ES-I3 (cell line): ENCODE data around the gene VDR.
"Not testable (repeated sequence)": the region's sequence is repeated elsewhere in the genome, so short reads cannot be mapped to it uniquely, and the experiment has no call there.

ENCODE experiments used
- H3K36me3 ChIP-seq: 2 replicates; pipeline ENCODE4 v1.6.1; 2013; ENCODE audit warnings: mild to moderate bottlenecking, low read length, control low read depth, moderate library complexity; ENCODE audit not compliant: insufficient read depth
- H3K4me1 ChIP-seq: 2 replicates; pipeline ENCODE4 v1.6.1; 2013; ENCODE audit warnings: mild to moderate bottlenecking, control low read depth, low read length; ENCODE audit not compliant: insufficient read depth
- H3K9ac ChIP-seq: 2 replicates; pipeline ENCODE4 v1.6.1; 2013; ENCODE audit warnings: low read depth, mild to moderate bottlenecking, low read length, moderate library complexity
- H3K9me3 ChIP-seq: 2 replicates; pipeline ENCODE4 v1.6.1; 2013; ENCODE audit warnings: mild to moderate bottlenecking, low read length, moderate library complexity; ENCODE audit not compliant: control insufficient read depth, insufficient read depth

The VDR gene

DNA sequence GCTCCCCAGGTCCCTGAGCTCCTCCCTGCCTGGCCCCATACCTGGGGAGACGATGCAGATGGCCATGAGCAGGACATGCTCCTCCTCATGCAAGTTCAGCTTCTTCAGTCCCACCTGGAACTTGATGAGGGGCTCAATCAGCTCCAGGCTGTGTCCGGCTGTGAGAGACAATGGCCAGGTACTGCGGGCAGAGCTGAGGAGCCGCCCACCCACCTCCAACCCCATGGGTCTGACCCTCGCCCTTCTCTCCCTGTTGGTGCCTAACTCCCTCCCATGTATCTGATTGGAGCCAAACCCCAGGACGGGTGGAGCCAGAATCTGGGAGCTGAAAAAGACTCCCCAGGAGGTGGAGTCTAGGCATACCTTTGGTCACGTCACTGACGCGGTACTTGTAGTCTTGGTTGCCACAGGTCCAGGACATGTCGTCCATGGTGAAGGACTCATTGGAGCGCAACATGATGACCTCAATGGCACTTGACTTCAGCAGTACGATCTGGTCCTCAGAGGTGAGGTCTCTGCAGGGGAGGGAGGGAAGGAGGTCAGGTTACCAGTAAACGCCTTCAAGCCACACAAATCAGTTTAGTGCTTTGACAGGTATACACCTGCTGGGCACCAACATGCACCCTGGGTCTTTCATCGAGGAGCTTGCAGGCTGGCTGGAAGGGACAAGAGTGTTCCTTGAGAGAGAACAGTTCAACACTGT is 58.3 kb downstream of the VDR start:
- Histone ChIP-seq H3K4me1 (peaks cover 22% of the 10 kb centered on the region), H3K36me3 (no peaks in the 10 kb centered on the region), H3K9me3 (no peaks in the 10 kb centered on the region), H3K9ac (no peak overlapping the region)

DNA sequence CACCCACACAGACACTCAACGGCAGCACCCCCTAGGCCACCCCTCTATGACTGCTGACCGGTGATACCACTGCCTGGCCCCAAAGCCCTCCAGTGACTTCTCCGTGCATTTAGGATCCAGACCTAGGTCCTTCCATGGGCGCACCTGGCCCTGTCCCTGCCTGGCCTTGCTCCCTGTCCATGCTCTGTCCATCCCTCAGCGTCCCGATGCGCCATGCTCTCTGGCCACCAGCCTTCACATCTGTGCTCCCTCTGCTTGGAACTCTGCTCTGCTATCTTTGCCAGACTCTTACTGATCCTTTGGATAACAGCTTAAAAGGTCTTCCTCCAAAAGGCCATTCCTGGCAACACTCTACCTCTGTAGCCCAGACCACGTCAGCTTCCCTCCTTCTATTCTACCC is 59.7 kb downstream of the VDR start:
- Histone ChIP-seq H3K9ac (no peak overlapping the region), H3K4me1 (peaks cover 22% of the 10 kb centered on the region), H3K9me3 (no peaks in the 10 kb centered on the region), H3K36me3 (no peaks in the 10 kb centered on the region)

DNA sequence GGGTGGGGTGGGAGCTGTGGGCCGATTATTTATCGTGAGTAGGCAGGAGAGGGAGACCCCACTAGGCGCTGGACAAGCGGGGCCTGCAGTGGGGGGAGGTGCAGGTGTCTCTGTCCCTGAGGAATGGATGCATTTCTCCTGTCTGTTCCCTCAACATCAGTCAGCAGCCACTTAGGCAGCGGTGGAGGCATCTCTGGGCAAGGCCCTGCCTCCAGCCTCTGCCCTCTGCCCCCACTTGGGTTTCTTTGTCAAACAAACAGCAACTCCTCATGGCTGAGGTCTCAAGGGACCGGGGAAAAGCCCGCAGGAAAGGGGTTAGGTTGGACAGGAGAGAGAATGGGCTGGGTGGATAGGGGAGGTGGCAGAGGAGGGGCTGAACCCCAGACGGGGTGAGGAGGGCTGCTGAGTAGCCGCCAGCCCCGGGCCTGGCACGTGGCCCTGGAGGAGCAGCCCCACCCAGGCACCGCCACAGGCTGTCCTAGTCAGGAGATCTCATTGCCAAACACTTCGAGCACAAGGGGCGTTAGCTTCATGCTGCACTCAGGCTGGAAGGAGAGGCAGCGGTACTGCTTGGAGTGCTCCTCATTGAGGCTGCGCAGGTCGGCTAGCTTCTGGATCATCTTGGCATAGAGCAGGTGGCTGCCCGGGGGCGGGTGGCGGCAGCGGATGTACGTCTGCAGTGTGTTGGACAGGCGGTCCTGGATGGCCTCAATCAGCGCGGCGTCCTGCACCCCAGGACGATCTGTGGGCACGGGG is 60.4 kb downstream of the VDR start:
- no peaks in the 10 kb centered on the region for H3K36me3 ChIP-seq
- no peak overlapping the region for H3K9ac ChIP-seq
- H3K4me1 ChIP-seq, result peaks cover 22% of the 10 kb centered on the region
- H3K9me3 ChIP-seq, result no peaks in the 10 kb centered on the region

DNA sequence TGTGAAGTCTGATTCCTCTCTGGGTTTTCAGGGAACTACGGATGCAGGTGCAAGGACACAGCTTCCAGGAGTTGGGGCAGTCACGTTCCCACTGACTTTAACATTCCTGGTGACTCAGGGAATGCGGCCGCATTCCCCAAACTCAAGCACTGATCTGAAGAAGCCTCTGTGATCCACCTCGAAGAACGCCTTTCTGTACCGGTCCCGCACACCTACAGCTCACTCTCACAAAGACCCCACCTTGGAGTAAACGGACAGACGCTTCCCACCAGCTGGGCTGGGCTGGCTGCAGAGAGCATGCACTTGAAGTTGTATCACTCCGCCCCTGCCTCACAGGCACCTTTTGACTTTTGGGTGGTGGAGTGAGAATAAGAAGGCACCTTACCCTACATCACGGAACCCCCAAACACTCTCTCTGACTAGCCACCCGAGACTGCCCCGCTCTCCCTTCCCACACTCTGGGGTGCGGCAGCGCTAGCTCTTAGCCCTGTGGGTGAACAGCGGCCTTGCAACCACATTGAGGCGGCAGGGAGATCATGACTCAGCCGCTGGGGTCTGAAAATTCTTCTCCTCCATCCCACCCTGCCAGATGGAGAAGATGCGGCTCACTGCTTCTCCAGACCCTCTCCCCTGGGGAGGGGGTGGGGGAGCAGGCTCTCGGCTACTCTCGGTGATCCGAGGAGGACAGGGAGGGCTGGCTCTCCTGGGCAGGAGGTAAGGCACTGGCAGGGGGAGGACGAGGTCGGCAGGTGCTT is 61.4 kb downstream of the VDR start:
- H3K9ac ChIP-seq, result no peak overlapping the region; the same call in 1 of the 2 replicates
- H3K36me3 ChIP-seq, result no peaks in the 10 kb centered on the region
- H3K4me1 ChIP-seq, result peaks cover 27% of the 10 kb centered on the region
- no peaks in the 10 kb centered on the region for H3K9me3 ChIP-seq

DNA sequence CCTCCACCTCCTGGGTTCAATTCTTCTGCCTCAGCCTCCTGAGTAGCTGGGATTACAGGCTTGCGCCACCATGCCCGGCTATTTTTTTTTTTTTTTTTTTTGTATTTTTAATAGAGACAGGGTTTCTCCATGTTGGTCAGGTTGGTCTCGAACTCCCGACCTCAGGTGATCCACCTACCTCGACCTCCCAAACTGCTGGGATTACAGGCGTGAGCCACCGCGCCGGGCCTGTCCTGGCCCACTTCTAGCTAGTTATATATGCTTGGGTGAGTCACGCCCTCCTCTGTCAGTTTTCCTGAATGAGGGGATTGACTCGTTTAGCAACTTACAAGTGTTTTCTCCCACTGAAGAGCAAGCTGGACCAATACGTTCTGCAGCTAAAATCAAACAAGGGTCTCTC is 62.3 kb downstream of the VDR start:
- not testable (repeated sequence) for H3K9ac ChIP-seq, H3K9me3 ChIP-seq, H3K36me3 ChIP-seq
- peaks cover 31% of the 10 kb centered on the region for H3K4me1 ChIP-seq

DNA sequence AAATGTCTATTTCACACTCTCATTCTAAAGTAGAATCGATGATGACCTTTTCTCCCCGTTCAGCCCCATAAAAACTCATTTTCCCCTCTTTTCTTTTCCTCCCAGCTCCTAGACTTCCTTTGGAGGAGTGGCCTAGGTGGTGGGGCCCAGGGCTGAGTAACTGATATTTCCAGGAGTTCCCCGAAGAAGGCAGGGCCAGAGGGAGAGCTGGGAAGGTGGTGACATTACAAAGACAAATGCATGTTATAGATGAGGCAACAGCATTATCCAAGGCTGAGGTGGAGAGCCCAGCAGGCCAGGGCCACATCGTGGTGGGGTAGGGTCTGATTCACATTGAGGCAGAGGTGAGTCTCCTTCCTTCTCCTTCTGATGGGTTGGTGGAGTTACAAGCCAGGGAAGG is 62.9 kb downstream of the VDR start:
- Histone ChIP-seq H3K4me1 (peaks cover 34% of the 10 kb centered on the region), H3K9me3 (no peaks in the 10 kb centered on the region), H3K36me3 (no peaks in the 10 kb centered on the region), H3K9ac (no peak overlapping the region)

DNA sequence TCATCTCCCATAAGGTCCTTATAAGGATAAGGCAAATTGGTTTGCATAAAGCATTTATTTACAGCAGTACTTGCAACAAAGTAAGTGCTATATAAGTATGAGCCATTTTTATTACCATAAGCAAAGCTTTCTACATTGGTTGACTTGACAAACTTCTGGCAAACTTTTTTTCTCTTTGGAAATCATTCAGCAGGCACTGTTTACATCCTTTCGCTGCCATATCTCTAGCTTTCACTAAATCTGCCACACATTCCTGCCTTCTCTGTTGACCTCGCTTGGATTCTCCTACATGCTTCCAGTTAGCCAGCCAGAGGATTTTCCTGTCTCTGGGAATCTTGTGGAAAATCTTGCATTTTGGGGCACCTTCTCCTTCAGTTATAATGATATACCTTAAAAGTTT is 63.3 kb downstream of the VDR start:
- Histone ChIP-seq H3K36me3 (no peaks in the 10 kb centered on the region), H3K4me1 (peaks cover 34% of the 10 kb centered on the region), H3K9me3 (no peaks in the 10 kb centered on the region), H3K9ac (no peak overlapping the region)

DNA sequence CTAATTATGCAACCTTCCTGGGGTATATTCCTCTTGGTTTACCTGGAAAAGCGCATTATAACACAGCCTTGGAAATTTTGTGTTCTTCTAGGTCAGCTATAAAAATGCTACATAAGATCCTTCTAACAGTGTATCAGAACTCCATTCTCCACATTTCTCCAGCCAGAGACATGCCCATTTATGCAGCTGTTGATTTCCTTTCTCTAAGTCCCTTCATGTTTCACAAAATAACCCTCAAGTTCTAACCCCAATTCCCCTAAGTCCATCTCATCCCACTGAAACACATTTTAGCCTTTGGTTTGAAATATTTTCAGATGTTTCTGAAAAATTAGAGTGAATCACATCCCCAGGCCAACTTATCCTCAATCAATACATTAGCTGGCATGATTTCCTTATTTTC is 64.2 kb downstream of the VDR start:
- peaks cover 39% of the 10 kb centered on the region for H3K4me1 ChIP-seq
- H3K9ac ChIP-seq, result no peak overlapping the region
- H3K36me3 ChIP-seq, result no peaks in the 10 kb centered on the region
- H3K9me3 ChIP-seq, result no peaks in the 10 kb centered on the region

DNA sequence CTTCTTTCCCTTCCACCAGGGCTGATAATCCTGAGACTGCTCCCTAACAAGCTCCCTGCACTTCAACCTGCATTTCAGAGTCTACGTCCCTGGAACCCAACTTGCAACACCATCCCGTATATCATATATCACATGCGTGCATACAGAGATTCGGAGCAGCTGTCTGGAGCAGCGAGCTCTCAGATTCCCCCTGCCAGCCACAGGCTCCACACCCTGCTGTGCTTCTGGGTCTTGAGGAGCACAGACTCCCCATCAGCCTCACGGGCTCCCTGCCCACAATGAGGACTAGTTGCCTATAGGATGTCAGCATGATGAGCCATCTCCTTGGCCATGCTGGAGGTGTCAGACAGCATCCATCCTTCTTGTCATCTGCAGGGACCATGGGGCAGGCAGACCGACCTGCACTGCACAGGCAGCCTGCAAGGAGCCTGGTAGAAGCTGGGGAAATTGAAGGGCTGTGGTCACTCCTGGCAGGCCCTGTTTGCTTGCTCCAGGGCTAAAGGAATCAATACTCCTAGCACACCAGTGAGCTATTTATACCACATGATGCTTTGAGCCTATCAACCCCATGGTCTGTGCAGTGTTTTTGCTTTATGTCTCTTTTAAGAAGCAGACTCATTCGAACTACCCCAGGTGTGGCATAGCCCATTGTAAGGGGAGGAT is 65.4 kb downstream of the VDR start:
- no peaks in the 10 kb centered on the region for H3K36me3 ChIP-seq
- no peak overlapping the region for H3K9ac ChIP-seq
- H3K9me3 ChIP-seq, result no peaks in the 10 kb centered on the region
- peaks cover 43% of the 10 kb centered on the region for H3K4me1 ChIP-seq

DNA sequence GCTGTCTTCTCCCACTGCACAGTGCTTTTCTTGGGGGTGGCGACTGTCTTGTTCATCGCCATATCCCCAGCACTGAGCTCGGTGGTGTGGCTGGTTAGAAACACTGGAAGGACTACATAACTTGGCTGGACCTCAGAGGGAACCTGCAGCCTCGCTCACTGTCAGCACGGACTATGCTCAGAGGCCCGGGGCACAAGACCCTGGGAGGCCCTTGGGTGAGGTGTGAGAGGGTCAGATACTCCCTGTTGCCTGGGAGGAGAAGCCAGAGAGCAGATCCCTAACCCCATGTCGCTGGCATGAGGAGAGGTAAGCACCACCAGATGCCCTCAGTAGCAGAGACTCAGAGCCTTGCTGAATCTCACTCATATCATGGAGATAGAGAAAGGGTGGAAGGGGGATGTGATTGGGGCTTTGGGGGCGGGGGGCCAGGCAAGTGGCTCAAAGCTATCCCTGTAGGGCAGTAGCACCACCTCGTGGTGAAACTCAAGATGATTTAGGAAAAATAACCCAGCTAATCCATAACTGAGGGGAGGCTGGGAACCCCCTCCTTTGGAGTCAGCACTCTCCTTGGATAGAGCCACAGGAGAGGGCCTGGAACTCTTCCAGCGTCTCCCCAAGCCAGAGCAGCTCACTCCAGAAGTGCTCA is 66.4 kb downstream of the VDR start:
- peaks cover 37% of the 10 kb centered on the region for H3K4me1 ChIP-seq

DNA sequence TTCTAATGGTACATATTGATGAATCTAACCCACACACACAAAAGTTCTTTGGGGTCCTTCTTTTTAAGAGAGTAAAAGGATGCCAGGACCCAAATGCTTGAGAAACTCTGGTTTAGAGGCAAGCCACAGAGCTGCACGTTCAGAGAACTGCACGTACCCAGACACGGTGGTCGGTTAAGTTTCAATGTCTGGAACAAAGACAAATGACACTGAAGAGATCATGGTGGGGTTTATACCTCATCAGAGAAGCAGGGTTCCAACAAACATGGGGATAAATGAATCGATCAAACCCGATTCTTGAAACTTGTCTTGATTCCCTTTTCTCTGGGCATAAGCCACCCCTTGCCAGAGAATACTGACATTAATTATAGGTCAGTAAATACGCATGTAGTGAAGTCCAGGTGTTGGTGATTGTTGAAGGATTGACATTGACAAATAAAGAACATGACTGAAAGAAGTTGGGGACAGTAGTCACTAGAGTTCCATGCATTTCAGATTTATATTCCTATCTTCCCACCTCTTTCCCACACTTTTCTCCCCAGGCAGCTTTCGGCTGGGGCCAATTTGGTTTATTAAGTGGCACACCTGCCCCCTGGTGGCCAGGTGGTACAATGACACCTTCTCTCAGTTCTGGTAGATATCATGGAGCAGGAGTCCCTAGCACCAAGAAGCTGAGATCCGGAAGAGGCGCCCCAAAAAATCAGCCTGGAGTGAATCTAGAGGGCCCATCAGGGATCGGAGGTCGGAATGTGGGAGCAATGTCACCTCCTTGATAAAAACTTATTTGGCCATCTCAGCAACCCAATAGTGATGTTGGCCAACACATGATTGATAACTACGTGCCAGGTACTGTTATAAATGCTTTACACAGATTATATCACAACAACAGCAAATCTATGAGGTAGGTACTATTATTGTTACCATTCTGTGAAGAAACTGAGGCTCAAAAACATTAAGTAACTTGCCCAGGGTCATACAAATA is 67.3 kb downstream of the VDR start:
- Histone ChIP-seq H3K4me1 (peaks cover 29% of the 10 kb centered on the region), H3K9ac (no peak overlapping the region), H3K9me3 (no peaks in the 10 kb centered on the region), H3K36me3 (no peaks in the 10 kb centered on the region)

More for the DNA sequence above, 66.4 kb downstream of the VDR start:
- no peak overlapping the region for H3K9ac ChIP-seq
- H3K36me3 ChIP-seq, result no peaks in the 10 kb centered on the region
- no peaks in the 10 kb centered on the region for H3K9me3 ChIP-seq

DNA sequence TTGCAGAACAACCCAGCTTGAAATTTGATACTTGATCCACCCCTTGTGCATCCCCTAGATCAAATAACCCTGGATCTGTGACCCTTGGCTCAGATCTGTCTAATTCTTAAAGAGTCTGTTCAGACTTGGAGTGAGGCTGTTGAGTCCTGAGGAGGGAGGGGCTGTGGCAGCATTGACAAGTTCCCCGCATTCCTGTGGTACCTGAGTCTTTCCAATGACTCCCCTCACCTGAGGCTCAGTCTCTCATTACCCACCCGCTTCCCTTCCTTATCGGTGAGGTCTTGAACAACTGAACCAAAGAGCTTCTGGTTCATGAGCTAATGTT is 69.0 kb downstream of the VDR start:
- no peaks in the 10 kb centered on the region for H3K9me3 ChIP-seq
- peaks cover 22% of the 10 kb centered on the region for H3K4me1 ChIP-seq
- H3K9ac ChIP-seq, result no peak overlapping the region
- no peaks in the 10 kb centered on the region for H3K36me3 ChIP-seq
